Hepatocyte (in vitro differentiated cells): ENCODE measurements around the gene ZNF669.

Source experiments
- EZH2 ChIP-seq: fragments of 200-600 bp; sonication (generic); IDR thresholded peaks from 2 replicates; pipeline ENCODE4 v1.6.1; 2016; ENCODE audit warnings: antibody characterized with exemption, mild to moderate bottlenecking, borderline replicate concordance
- EZH2phosphoT487 ChIP-seq: fragments of 200-600 bp; sonication (generic); IDR thresholded peaks from one replicate; pipeline ENCODE4 v1.6.1; 2018; ENCODE audit warnings: antibody characterized with exemption, mild to moderate bottlenecking, low read depth, moderate library complexity; ENCODE audit not compliant: unreplicated experiment, severe bottlenecking
- TF ChIP-seq, protein P1 (sequence below): fragments of 200-600 bp; sonication (generic); IDR thresholded peaks from 2 replicates; pipeline ENCODE4 v1.5.1; 2016; ENCODE audit warnings: antibody characterized with exemption, mild to moderate bottlenecking; ENCODE audit not compliant: poor library complexity

DNA sequence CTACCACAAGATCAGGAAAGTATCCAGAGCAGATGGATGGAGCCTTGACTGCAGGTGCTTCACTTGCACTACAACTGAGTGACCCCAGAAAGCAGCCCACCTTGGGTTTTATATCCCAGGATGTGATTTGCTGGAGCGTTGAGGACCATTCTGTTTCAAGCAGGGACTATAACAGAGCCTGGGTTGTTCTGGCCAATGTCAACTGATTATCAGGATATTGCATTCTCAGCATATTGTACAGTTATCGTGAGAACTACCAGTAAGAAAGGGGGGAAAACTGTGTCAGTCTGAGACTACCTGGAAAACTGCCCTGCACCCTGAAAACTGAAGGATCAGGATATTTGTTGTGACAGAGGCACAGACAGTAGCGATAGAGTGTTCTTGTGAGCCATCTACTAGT, 8.0 kb downstream of the ZNF669 start:
- TF ChIP-seq, protein P1, sequence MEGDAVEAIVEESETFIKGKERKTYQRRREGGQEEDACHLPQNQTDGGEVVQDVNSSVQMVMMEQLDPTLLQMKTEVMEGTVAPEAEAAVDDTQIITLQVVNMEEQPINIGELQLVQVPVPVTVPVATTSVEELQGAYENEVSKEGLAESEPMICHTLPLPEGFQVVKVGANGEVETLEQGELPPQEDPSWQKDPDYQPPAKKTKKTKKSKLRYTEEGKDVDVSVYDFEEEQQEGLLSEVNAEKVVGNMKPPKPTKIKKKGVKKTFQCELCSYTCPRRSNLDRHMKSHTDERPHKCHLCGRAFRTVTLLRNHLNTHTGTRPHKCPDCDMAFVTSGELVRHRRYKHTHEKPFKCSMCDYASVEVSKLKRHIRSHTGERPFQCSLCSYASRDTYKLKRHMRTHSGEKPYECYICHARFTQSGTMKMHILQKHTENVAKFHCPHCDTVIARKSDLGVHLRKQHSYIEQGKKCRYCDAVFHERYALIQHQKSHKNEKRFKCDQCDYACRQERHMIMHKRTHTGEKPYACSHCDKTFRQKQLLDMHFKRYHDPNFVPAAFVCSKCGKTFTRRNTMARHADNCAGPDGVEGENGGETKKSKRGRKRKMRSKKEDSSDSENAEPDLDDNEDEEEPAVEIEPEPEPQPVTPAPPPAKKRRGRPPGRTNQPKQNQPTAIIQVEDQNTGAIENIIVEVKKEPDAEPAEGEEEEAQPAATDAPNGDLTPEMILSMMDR, result no peak
- TF ChIP-seq EZH2, result no peak
- no peak for TF ChIP-seq EZH2phosphoT487
